ENCODE data around the gene HJV. TPM values are rescaled to one million over a fixed set of nuclear protein-coding genes. Genes with fewer than 3 reads are reported as not detected.

The HJV gene
- total RNA-seq, 1 experiment from 2014 or later, result not detected

GRCh38 chr1:146012703-146013558, 8.6 kb downstream of the HJV start:
- Histone ChIP-seq H4K8ac (replicated peaks; ENCODE audit: insufficient read length, low read depth, low read length) (no peak overlapping the region), H3K4me1 (ENCODE audit: insufficient read depth, low read length) (no peaks in the 10 kb centered on the region), H3K79me1 (ENCODE audit: insufficient read depth, low read depth, low read length, poor library complexity, severe bottlenecking) (no peaks in the 10 kb centered on the region), H2BK20ac (ENCODE audit: low read depth, low read length, poor library complexity, severe bottlenecking) (no peak overlapping the region), H3K4ac (ENCODE audit: low read depth, low read length) (no peak overlapping the region), H3K79me2 (ENCODE audit: insufficient read depth, low read length) (no peaks in the 10 kb centered on the region), H3K23ac (ENCODE audit: insufficient read length, low read depth, low read length) (no peak overlapping the region), H4K5ac (ENCODE audit: insufficient read length, low read depth, low read length) (no peak overlapping the region), H2BK120ac (ENCODE audit: low read depth, low read length, poor library complexity, severe bottlenecking) (no peak overlapping the region), H4K91ac (ENCODE audit: insufficient read length, low read depth, low read length) (no peak overlapping the region), H2BK5ac (ENCODE audit: insufficient read length, low read length) (no peak overlapping the region), H2BK15ac (ENCODE audit: low read depth, low read length) (no peak overlapping the region), H3K56ac (ENCODE audit: insufficient read length, low read depth, low read length) (no peak overlapping the region), H3T11ph (ENCODE audit: low read length) (no peak overlapping the region), H3K4me2 (ENCODE audit: insufficient read depth, insufficient read length, low read length) (no peak overlapping the region), H3K27me3 (ENCODE audit: insufficient read depth, low read length) (peaks cover 3% of the 10 kb centered on the region; the same call in 1 of the 2 replicates), H3K9me3 (ENCODE audit: control insufficient read depth, low read depth, low read length) (no peaks in the 10 kb centered on the region), H2AK5ac (ENCODE audit: insufficient read length, low read length) (no peak overlapping the region), H2AFZ (ENCODE audit: low read length) (no peak overlapping the region), H3K9ac (ENCODE audit: extremely low read depth, insufficient read length, low read length) (no peak overlapping the region), H3K23me2 (ENCODE audit: insufficient read length, low read depth, low read length, poor library complexity, severe bottlenecking) (no peaks in the 10 kb centered on the region), H3K27ac (ENCODE audit: insufficient read length, low read depth, low read length) (no peak overlapping the region), H2BK12ac (ENCODE audit: insufficient read length, low read depth, low read length) (no peak overlapping the region), H3K18ac (ENCODE audit: insufficient read length, low read depth, low read length) (no peak overlapping the region), H4K20me1 (ENCODE audit: control insufficient read depth, insufficient read depth, insufficient read length) (no peaks in the 10 kb centered on the region), H3K14ac (ENCODE audit: insufficient read depth, low read length) (no peak overlapping the region)
- DNase-seq, result no peak
- Mint-ChIP-seq H3K4me1 (no peaks in the 10 kb centered on the region), H3K27me3 (ENCODE audit: low read depth) (peaks cover 18% of the 10 kb centered on the region), H3K27ac (no peak overlapping the region), H3K9me3 (no peaks in the 10 kb centered on the region), H3K4me3 (no peak overlapping the region), H3K36me3 (ENCODE audit: insufficient read depth in 1 of 3, low read depth in 3 of 3) (no peaks in the 10 kb centered on the region)
- TF ChIP-seq, protein P1, sequence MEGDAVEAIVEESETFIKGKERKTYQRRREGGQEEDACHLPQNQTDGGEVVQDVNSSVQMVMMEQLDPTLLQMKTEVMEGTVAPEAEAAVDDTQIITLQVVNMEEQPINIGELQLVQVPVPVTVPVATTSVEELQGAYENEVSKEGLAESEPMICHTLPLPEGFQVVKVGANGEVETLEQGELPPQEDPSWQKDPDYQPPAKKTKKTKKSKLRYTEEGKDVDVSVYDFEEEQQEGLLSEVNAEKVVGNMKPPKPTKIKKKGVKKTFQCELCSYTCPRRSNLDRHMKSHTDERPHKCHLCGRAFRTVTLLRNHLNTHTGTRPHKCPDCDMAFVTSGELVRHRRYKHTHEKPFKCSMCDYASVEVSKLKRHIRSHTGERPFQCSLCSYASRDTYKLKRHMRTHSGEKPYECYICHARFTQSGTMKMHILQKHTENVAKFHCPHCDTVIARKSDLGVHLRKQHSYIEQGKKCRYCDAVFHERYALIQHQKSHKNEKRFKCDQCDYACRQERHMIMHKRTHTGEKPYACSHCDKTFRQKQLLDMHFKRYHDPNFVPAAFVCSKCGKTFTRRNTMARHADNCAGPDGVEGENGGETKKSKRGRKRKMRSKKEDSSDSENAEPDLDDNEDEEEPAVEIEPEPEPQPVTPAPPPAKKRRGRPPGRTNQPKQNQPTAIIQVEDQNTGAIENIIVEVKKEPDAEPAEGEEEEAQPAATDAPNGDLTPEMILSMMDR (conservative IDR thresholded peaks at IDR 0.05), result peak; percentile 77
- no CpG with 5 or more reads among the region's 4 CpGs for WGBS (ENCODE audit: extremely low coverage, insufficient read length, low lambda C conversion rate)

Measured in H9 (cell line).